ENCODE data around the gene ANO6. TPM values are rescaled to one million over a fixed set of nuclear protein-coding genes. Genes with fewer than 3 reads are reported as not detected.
"Not testable (repeated sequence)": the region's sequence is repeated elsewhere in the genome, so short reads cannot be mapped to it uniquely, and the experiment has no call there.

ANO6 gene
- total and polyA plus RNA-seq, 4 donors, result 18.6 to 52.3 (median 29.1) TPM

- no peak for TF ChIP-seq HNF4A (conservative IDR thresholded peaks at IDR 0.05)
- no peak for TF ChIP-seq MAX (IDR thresholded peaks at IDR 0.05)
- no peak for TF ChIP-seq JUND (IDR thresholded peaks at IDR 0.05)
- no peak for TF ChIP-seq RAD21 (IDR thresholded peaks at IDR 0.05)
- no peaks in the 10 kb centered on the region for H3K9me3 ChIP-seq (ENCODE audit: control insufficient read depth in 4 of 4, low read length in 3 of 4)
- DNase-seq (ENCODE audit: low spot score), result no peak
- no peak overlapping the region for H3K27ac ChIP-seq (ENCODE audit: low read depth in 1 of 2, low read length in 2 of 2)
- WGBS, result 92% methylated on average over 4 of the region's 4 CpGs
- peaks cover 0 to 2% (median 0%) of the 10 kb centered on the region in 4 donors for H3K36me3 ChIP-seq (ENCODE audit: control insufficient read depth in 4 of 4, insufficient read depth in 3 of 4, low read depth in 1 of 4, low read length in 3 of 4)
- no peak overlapping the region for H3K9ac ChIP-seq (ENCODE audit: low read depth in 1 of 2, low read length in 2 of 2)
- H3K4me1 ChIP-seq (ENCODE audit: control insufficient read depth in 4 of 4, insufficient read depth in 4 of 4, low read length in 3 of 4), result peaks cover 0 to under 1% (median 0%) of the 10 kb centered on the region in 4 donors
- H3K27me3 ChIP-seq (ENCODE audit: control insufficient read depth in 4 of 4, insufficient read depth in 4 of 4, low read length in 3 of 4), result no peaks in the 10 kb centered on the region
- H3K4me3 ChIP-seq (ENCODE audit: low read depth in 1 of 3, low read length in 3 of 3), result no peak overlapping the region
These were observed 99.6 kb downstream of the ANO6 start for GRCh38 chr12:45315462-45315861.

GRCh38 chr12:45317261-45317660 is 101.4 kb downstream of the ANO6 start:
- not testable (repeated sequence) for H3K4me1 ChIP-seq (ENCODE audit: control insufficient read depth in 4 of 4, insufficient read depth in 4 of 4, low read length in 3 of 4); DNase-seq (ENCODE audit: low spot score); H3K4me3 ChIP-seq (ENCODE audit: low read depth in 1 of 3, low read length in 3 of 3); H3K27me3 ChIP-seq (ENCODE audit: control insufficient read depth in 4 of 4, insufficient read depth in 4 of 4, low read length in 3 of 4); H3K27ac ChIP-seq (ENCODE audit: low read depth in 1 of 2, low read length in 2 of 2); H3K36me3 ChIP-seq (ENCODE audit: control insufficient read depth in 4 of 4, insufficient read depth in 3 of 4, low read depth in 1 of 4, low read length in 3 of 4); H3K9me3 ChIP-seq (ENCODE audit: control insufficient read depth in 4 of 4, low read length in 3 of 4); H3K9ac ChIP-seq (ENCODE audit: low read depth in 1 of 2, low read length in 2 of 2)
- 96% methylated on average over 3 of the region's 3 CpGs for WGBS

- H3K27ac ChIP-seq (ENCODE audit: low read depth in 1 of 2, low read length in 2 of 2), result no peak overlapping the region
- TF ChIP-seq REST (IDR thresholded peaks at IDR 0.05), result no peak
- no peak for TF ChIP-seq TAF1 (conservative IDR thresholded peaks at IDR 0.05)
- TF ChIP-seq GABPA (IDR thresholded peaks at IDR 0.05 in 1 of 2, conservative IDR thresholded peaks at IDR 0.05 in 1 of 2), result no peak
- no peak for TF ChIP-seq RAD21 (IDR thresholded peaks at IDR 0.05)
- no peak for TF ChIP-seq SP1 (IDR thresholded peaks at IDR 0.05)
- TF ChIP-seq JUND (IDR thresholded peaks at IDR 0.05), result no peak
- no peak for TF ChIP-seq HNF4G (IDR thresholded peaks at IDR 0.05)
- no peak for TF ChIP-seq NR2F2 (IDR thresholded peaks at IDR 0.05)
- TF ChIP-seq RXRA (IDR thresholded peaks at IDR 0.05), result no peak
- TF ChIP-seq YY1 (IDR thresholded peaks at IDR 0.05), result no peak
- 87% methylated on average over 4 of the region's 4 CpGs for WGBS
These were observed 106.9 kb downstream of the ANO6 start for GRCh38 chr12:45322810-45323209.

More at GRCh38 chr12:45322810-45323209, 106.9 kb downstream of the ANO6 start:
- Histone ChIP-seq H3K9me3 (ENCODE audit: control insufficient read depth in 4 of 4, low read length in 3 of 4) (no peaks in the 10 kb centered on the region), H3K9ac (ENCODE audit: low read depth in 1 of 2, low read length in 2 of 2) (no peak overlapping the region), H3K27me3 (ENCODE audit: control insufficient read depth in 4 of 4, insufficient read depth in 4 of 4, low read length in 3 of 4) (no peaks in the 10 kb centered on the region), H3K4me3 (ENCODE audit: low read depth in 1 of 3, low read length in 3 of 3) (no peak overlapping the region), H3K36me3 (ENCODE audit: control insufficient read depth in 4 of 4, insufficient read depth in 3 of 4, low read depth in 1 of 4, low read length in 3 of 4) (no peaks in the 10 kb centered on the region), H3K4me1 (ENCODE audit: control insufficient read depth in 4 of 4, insufficient read depth in 4 of 4, low read length in 3 of 4) (no peaks in the 10 kb centered on the region)
- DNase-seq (ENCODE audit: low spot score), result no peak

Measured in liver (tissue), 9 donors.